ENCODE data around the gene BLOC1S4. TPM values are rescaled to one million over a fixed set of nuclear protein-coding genes. Genes with fewer than 3 reads are reported as not detected.
A peak's percentile ranks its signal among the peaks of the same experiment; 100 is the strongest.

BLOC1S4 gene
- total RNA-seq, 6 donors from 2014 or later, result 11.5 to 26.8 (median 15.3) TPM

GRCh38 chr4:6709230-6710114 is 6.5 kb upstream of the BLOC1S4 start, which contains the start of gene MRFAP1L1:
TSS of gene MRFAP1L1 (minus strand) at chr4:6709865. CDS start at chr4:6709629, 236 bp downstream.
- peaks cover 30 to 45% (median 37%) of the 10 kb centered on the region in 4 donors for H3K4me1 ChIP-seq
- ATAC-seq (ENCODE audit: low FRiP score in 2 of 2), result peak; percentile 98 to 99
- H3K27ac ChIP-seq, result peak within 1 kb of the TSS; percentile 79 to 93 (median 88)

GRCh38 chr4:6710282-6710681 is 5.7 kb upstream of the BLOC1S4 start:
- peaks cover 0 to 8% (median 0%) of the 10 kb centered on the region in 4 donors for H3K36me3 ChIP-seq
- no peaks in the 10 kb centered on the region for H3K9me3 ChIP-seq
- H3K27ac ChIP-seq, result peak overlapping the region; percentile 79 to 93 (median 88)
- H3K4me3 ChIP-seq, result peak overlapping the region; percentile 19 to 80 (median 64)
- DNase-seq, result no peak
- 3 to 11% methylated on average over 6 of the region's 6 CpGs for WGBS, 2 donors
- peaks cover 30 to 46% (median 37%) of the 10 kb centered on the region in 4 donors for H3K4me1 ChIP-seq
- ATAC-seq (ENCODE audit: low FRiP score in 2 of 2), result peak in 1 of 2 donors; percentile 3
- no peaks in the 10 kb centered on the region for H3K27me3 ChIP-seq
- TF ChIP-seq POLR2AphosphoS5 (IDR thresholded peaks at IDR 0.05), result no peak
- no peak for TF ChIP-seq CTCF (IDR thresholded peaks at IDR 0.05)
- no peak for TF ChIP-seq EP300 (IDR thresholded peaks at IDR 0.05)
- TF ChIP-seq POLR2A (IDR thresholded peaks at IDR 0.05), result no peak

More at GRCh38 chr4:6709230-6710114, 6.5 kb upstream of the BLOC1S4 start, which contains the start of gene MRFAP1L1:
- 0 to 1% methylated on average over 70 to 72 of the region's 72 CpGs for WGBS, 2 donors
- H3K4me3 ChIP-seq, result peak within 1 kb of the TSS; percentile 58 to 91 (median 76)
- no peaks in the 10 kb centered on the region for H3K9me3 ChIP-seq
- DNase-seq, result peak; percentile 96 to 97
- H3K36me3 ChIP-seq, result peaks cover 0 to 8% (median 0%) of the 10 kb centered on the region in 4 donors
- peak; percentile 54 to 94 for TF ChIP-seq POLR2AphosphoS5 (IDR thresholded peaks at IDR 0.05)
- peak in 1 of 4 donors; percentile 29 for TF ChIP-seq EP300 (IDR thresholded peaks at IDR 0.05)
- peak in 1 of 6 experiments; percentile 9 for TF ChIP-seq CTCF (IDR thresholded peaks at IDR 0.05)
- TF ChIP-seq POLR2A (IDR thresholded peaks at IDR 0.05), result peak in 3 of 4 donors; percentile 15 to 66 (median 25)
- no peaks in the 10 kb centered on the region for H3K27me3 ChIP-seq

DNA sequence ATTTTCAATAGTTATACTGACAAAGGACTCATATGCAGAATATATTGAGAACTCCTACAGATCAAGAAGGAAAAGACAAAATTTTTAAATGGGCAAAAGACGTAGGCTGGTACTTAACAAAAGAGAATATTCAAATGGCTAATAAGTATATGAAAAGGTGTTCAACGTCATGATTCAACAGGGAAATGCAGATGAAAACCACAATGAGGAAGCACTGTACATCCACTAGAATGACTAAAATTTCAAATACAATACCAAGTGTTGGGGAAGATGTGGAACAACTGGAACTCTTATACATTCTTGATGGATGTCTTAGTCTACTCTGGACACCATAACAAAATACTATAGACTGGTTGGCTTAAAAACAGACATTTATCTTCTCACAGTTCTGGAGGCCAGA is 5.0 kb upstream of the BLOC1S4 start:
- Histone ChIP-seq H3K4me1 (peaks cover 32 to 46% (median 40%) of the 10 kb centered on the region in 4 donors), H3K36me3 (peaks cover 0 to 8% (median 0%) of the 10 kb centered on the region in 4 donors), H3K27me3 (no peaks in the 10 kb centered on the region), H3K9me3 (no peaks in the 10 kb centered on the region), H3K27ac (no peak overlapping the region), H3K4me3 (no peak overlapping the region)
- WGBS, 2 donors, result 70 to 82% methylated on average over 2 of the region's 2 CpGs
- TF ChIP-seq EP300 (IDR thresholded peaks at IDR 0.05) (no peak), POLR2A (IDR thresholded peaks at IDR 0.05) (no peak), POLR2AphosphoS5 (IDR thresholded peaks at IDR 0.05) (no peak)
- ATAC-seq (ENCODE audit: low FRiP score in 2 of 2) (no peak), DNase-seq (no peak)

GRCh38 chr4:6714954-6715353 is 1.0 kb upstream of the BLOC1S4 start:
- H3K4me1 ChIP-seq, result peaks cover 22 to 37% (median 25%) of the 10 kb centered on the region in 4 donors
- no peaks in the 10 kb centered on the region for H3K36me3 ChIP-seq
- WGBS, 2 donors, result 81 to 89% methylated on average over 1 of the region's 1 CpG
- DNase-seq (no peak), ATAC-seq (ENCODE audit: low FRiP score in 2 of 2) (no peak)
- H3K27ac ChIP-seq, result no peak overlapping the region
- H3K27me3 ChIP-seq, result no peaks in the 10 kb centered on the region
- no peak for TF ChIP-seq EP300 (IDR thresholded peaks at IDR 0.05)
- TF ChIP-seq CTCF (IDR thresholded peaks at IDR 0.05), result no peak
- TF ChIP-seq POLR2AphosphoS5 (IDR thresholded peaks at IDR 0.05), result no peak
- TF ChIP-seq POLR2A (IDR thresholded peaks at IDR 0.05), result no peak
- no peaks in the 10 kb centered on the region for H3K9me3 ChIP-seq
- H3K4me3 ChIP-seq, result no peak overlapping the region

GRCh38 chr4:6715704-6716017 is 313 bp upstream of the BLOC1S4 start:
- peak overlapping the region; percentile 68 to 99 (median 82) for H3K4me3 ChIP-seq

More at GRCh38 chr4:6715704-6716017, 313 bp upstream of the BLOC1S4 start:
- TF ChIP-seq POLR2AphosphoS5 (IDR thresholded peaks at IDR 0.05), result no peak
- no peak for TF ChIP-seq POLR2A (IDR thresholded peaks at IDR 0.05)
- no peak for TF ChIP-seq EP300 (IDR thresholded peaks at IDR 0.05)
- no peak for TF ChIP-seq CTCF (IDR thresholded peaks at IDR 0.05)
- DNase-seq, result no peak
- Histone ChIP-seq H3K27me3 (no peaks in the 10 kb centered on the region), H3K27ac (peak overlapping the region; percentile 87 to 97 (median 90)), H3K4me1 (peaks cover 24 to 36% (median 25%) of the 10 kb centered on the region in 4 donors), H3K36me3 (no peaks in the 10 kb centered on the region), H3K9me3 (no peaks in the 10 kb centered on the region)
- 9 to 13% methylated on average over 9 of the region's 9 CpGs for whole genome bisulfite sequencing, 2 donors
- no peak for ATAC-seq (ENCODE audit: low FRiP score in 2 of 2)

All from upper lobe of left lung (tissue), 6 donors.